Naive thymus-derived CD4-positive, alpha-beta T cell (primary cell): ENCODE data around the gene RAD17. TPM values are rescaled to one million over a fixed set of nuclear protein-coding genes. Genes with fewer than 3 reads are reported as not detected.

Experiments used
- ATAC-seq: fragments of 150-1000 bp; cut with Tn5 transposase; 2 replicates; pipeline ENCODE4 v1.10.0; 2021; ENCODE audit warnings: mild to moderate bottlenecking, moderate library complexity
- CTCF ChIA-PET: fragments of 350-600 bp; sonication (Branson Sonifier 250); formaldehyde crosslinking; loops from one replicate; lab custom pipeline; 2021; ENCODE audit warnings: antibody characterized with exemption; lab: Charles Lee
- POLR2A ChIA-PET: fragments of 350-600 bp; sonication (Branson Sonifier 250); formaldehyde crosslinking; loops from one replicate; lab custom pipeline; 2021; ENCODE audit warnings: antibody characterized with exemption, inconsistent platforms; lab: Charles Lee
- DNase-seq, 9 donors: peaks; one replicate each; pipeline versions ENCODE4 v3.0.0 to v3.0.0-alpha.2; 2020 to 2022; ENCODE audit warnings: mixed read lengths in 1 of 9
- H3K27ac ChIP-seq: one replicate; pipeline ENCODE4 v1.7.0; 2013; ENCODE audit warnings: mild to moderate bottlenecking, low read depth, low read length, moderate library complexity
- H3K27me3 ChIP-seq, 2 donors: one replicate each; pipeline ENCODE4 v1.7.0; 2013; ENCODE audit warnings: low read length in 2 of 2, mild to moderate bottlenecking in 2 of 2, moderate library complexity in 2 of 2; ENCODE audit not compliant: control insufficient read depth in 2 of 2, insufficient read depth in 2 of 2
- H3K36me3 ChIP-seq, 3 experiments: 1 replicate in 2 of 3; 2 replicates in 1 of 3; pipeline ENCODE4 v1.7.0; 2013; ENCODE audit warnings: low read length in 3 of 3, mild to moderate bottlenecking in 3 of 3, moderate library complexity in 1 of 3; ENCODE audit not compliant: insufficient read depth in 3 of 3, control insufficient read depth in 2 of 3
- H3K4me1 ChIP-seq, 2 donors: one replicate each; pipeline ENCODE4 v1.7.0; 2013; ENCODE audit warnings: low read length in 2 of 2, mild to moderate bottlenecking in 2 of 2, moderate library complexity in 1 of 2; ENCODE audit not compliant: control insufficient read depth in 2 of 2, insufficient read depth in 2 of 2
- H3K4me3 ChIP-seq: 2 replicates; pipeline ENCODE4 v1.7.0; 2013; ENCODE audit warnings: mild to moderate bottlenecking, low read length
- H3K9me3 ChIP-seq, 3 experiments: 1 replicate in 2 of 3; 2 replicates in 1 of 3; pipeline ENCODE4 v1.7.0; 2013; ENCODE audit warnings: low read length in 3 of 3; ENCODE audit not compliant: control insufficient read depth in 2 of 3
- H3K27ac Mint-ChIP-seq, 9 donors: one replicate each; pipeline ENCODE4 v1.8.0; 2020 to 2022; ENCODE audit warnings: mixed read lengths in 9 of 9, mild to moderate bottlenecking in 8 of 9, moderate library complexity in 5 of 9, inconsistent platforms in 2 of 9
- H3K27me3 Mint-ChIP-seq, 5 donors: one replicate each; pipeline ENCODE4 v1.8.0; 2021 to 2022; ENCODE audit warnings: mixed read lengths in 5 of 5, mild to moderate bottlenecking in 1 of 5
- H3K36me3 Mint-ChIP-seq, 5 donors: one replicate each; pipeline ENCODE4 v1.8.0; 2020 to 2022; ENCODE audit warnings: mixed read lengths in 5 of 5, mild to moderate bottlenecking in 3 of 5, inconsistent platforms in 1 of 5
- H3K4me1 Mint-ChIP-seq, 7 donors: one replicate each; pipeline ENCODE4 v1.8.0; 2020 to 2022; ENCODE audit warnings: mixed read lengths in 7 of 7, mild to moderate bottlenecking in 3 of 7, inconsistent platforms in 1 of 7
- H3K4me3 Mint-ChIP-seq, 10 donors: one replicate each; pipeline ENCODE4 v1.8.0; 2020 to 2022; ENCODE audit warnings: mild to moderate bottlenecking in 10 of 10, mixed read lengths in 10 of 10, moderate library complexity in 6 of 10, inconsistent platforms in 2 of 10
- H3K9me3 Mint-ChIP-seq, 11 donors: one replicate each; pipeline ENCODE4 v1.8.0; 2020 to 2022; ENCODE audit warnings: mixed read lengths in 11 of 11, mild to moderate bottlenecking in 4 of 11, inconsistent platforms in 1 of 11, moderate library complexity in 1 of 11
- intact Hi-C, 2 donors: fragments of 100-400 bp; cut with micrococcal nuclease; formaldehyde crosslinking; loops; one replicate each; pipeline ENCODE4 v1.15.1; 2023
- polyA plus RNA-seq, 2 donors: library from polyadenylated mRNA; unstranded; fragments of 300-500 nt; fragmentation: Illumina TruSeq; gene quantifications; one replicate each; pipeline ENCODE4 v1.2.3, GENCODE V29; 2021
- total RNA-seq, 6 experiments: library from RNA in 5 of 6; stranded (reverse) in 5 of 6; gene quantifications; 1 replicate in 5 of 6; 2 replicates in 1 of 6; pipeline ENCODE4 v1.2.3 and lab custom pipeline; 2021 to 2026

RAD17 gene
- total and polyA plus RNA-seq, 7 experiments from 2014 or later, result 19.7 to 32.0 (median 23.9) TPM

DNA sequence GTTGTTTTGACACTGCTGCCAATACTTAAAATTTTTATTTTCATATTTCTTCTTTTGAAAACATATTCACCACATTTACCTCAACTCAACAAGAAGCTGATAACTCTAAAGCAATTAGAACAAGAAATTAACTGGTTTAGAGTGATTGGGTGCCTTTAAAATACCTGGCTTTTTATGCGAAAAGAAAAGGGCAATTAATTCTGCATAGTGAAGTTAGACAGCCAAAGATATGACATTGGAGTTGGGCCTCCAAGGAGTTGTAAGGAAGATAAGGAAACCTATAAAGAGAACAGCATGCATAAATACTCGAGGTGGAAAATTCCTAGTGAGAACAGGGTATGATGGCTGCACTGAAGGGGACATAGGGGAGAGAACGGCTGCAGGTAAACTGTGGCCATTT lies 9.9 kb upstream of the RAD17 start:
- DNase-seq (no peak), ATAC-seq (no peak)
- Mint-ChIP-seq H3K36me3 (peaks cover 4 to 23% (median 11%) of the 10 kb centered on the region in 5 donors), H3K4me1 (peaks cover 17 to 40% (median 25%) of the 10 kb centered on the region in 7 donors), H3K27ac (peak overlapping the region in 3 of 9 donors; percentile 8 to 62 (median 46)), H3K27me3 (no peaks in the 10 kb centered on the region), H3K9me3 (no peaks in the 10 kb centered on the region), H3K4me3 (no peak overlapping the region)
- H3K36me3 ChIP-seq, result peaks cover 5 to 14% (median 5%) of the 10 kb centered on the region in 3 experiments
- no peak overlapping the region for H3K27ac ChIP-seq
- no peak overlapping the region for H3K4me3 ChIP-seq
- H3K27me3 ChIP-seq, result no peaks in the 10 kb centered on the region
- no peaks in the 10 kb centered on the region for H3K9me3 ChIP-seq
- intact Hi-C loops, result no loop called here
- ChIA-PET CTCF (no interaction called here), POLR2A (no interaction called here)
- peaks cover under 1 to 4% of the 10 kb centered on the region in 2 donors for H3K4me1 ChIP-seq

DNA sequence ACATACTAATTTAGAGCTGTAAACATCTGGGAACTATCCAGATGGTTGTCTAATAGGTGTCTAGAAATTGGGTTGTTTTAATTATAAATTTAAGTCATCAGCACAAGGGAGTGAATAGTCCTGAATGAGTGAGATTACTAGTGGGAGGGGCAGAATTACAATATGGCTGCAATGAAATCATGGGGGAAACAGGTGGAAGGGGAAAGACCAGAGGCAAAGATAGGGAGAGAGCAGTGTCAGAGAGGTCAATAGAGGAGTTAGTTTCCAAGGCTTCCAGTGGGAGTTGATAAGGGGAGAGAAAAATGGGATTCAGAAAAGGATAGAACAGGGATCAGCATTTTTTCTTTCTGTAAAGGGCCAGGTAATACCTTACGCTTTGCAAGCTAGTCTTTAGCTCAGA lies 9.2 kb upstream of the RAD17 start:
- H3K36me3 Mint-ChIP-seq, result peaks cover 6 to 28% (median 13%) of the 10 kb centered on the region in 5 donors
- no peaks in the 10 kb centered on the region for H3K27me3 Mint-ChIP-seq
- Histone ChIP-seq H3K36me3 (peaks cover 5 to 21% (median 8%) of the 10 kb centered on the region in 3 experiments), H3K4me3 (no peak overlapping the region), H3K4me1 (peaks cover 4% of the 10 kb centered on the region in 2 donors), H3K27ac (no peak overlapping the region), H3K9me3 (no peaks in the 10 kb centered on the region), H3K27me3 (no peaks in the 10 kb centered on the region)
- CTCF ChIA-PET, result no interaction called here
- H3K27ac Mint-ChIP-seq, result peak overlapping the region in 2 of 9 donors; percentile 15 to 46
- no peaks in the 10 kb centered on the region for H3K9me3 Mint-ChIP-seq
- intact Hi-C loops, result no loop called here
- no peak for DNase-seq
- POLR2A ChIA-PET, result no interaction called here
- H3K4me1 Mint-ChIP-seq, result peaks cover 17 to 45% (median 31%) of the 10 kb centered on the region in 7 donors
- no peak for ATAC-seq
- H3K4me3 Mint-ChIP-seq, result no peak overlapping the region

DNA sequence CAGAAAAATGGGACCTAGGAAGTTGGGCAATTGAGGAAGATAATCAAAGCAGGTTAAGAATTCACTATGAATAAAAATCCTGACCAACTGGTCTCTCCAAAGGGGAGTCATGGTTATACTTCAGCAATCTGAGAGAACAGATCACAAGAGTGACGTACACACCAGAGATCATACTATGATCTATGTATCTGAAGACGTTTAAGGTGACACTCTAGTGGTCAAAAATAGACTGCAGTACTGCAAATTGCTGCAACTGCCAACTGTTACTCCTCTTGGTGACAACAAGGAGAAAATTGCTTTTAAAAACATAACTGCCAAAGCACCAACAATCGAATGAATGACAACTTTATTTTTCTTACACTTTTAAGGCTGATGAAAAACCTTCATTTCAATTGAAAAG lies 5.2 kb upstream of the RAD17 start:
- Mint-ChIP-seq H3K36me3 (peaks cover 4 to 19% (median 13%) of the 10 kb centered on the region in 5 donors), H3K4me1 (peaks cover 22 to 57% (median 39%) of the 10 kb centered on the region in 7 donors), H3K9me3 (no peaks in the 10 kb centered on the region), H3K27me3 (no peaks in the 10 kb centered on the region), H3K4me3 (no peak overlapping the region), H3K27ac (peak overlapping the region in 3 of 9 donors; percentile 24 to 80 (median 45))
- Histone ChIP-seq H3K4me1 (peaks cover 13 to 15% of the 10 kb centered on the region in 2 donors), H3K9me3 (no peaks in the 10 kb centered on the region), H3K4me3 (no peak overlapping the region), H3K27ac (no peak overlapping the region), H3K36me3 (peaks cover 5 to 31% (median 8%) of the 10 kb centered on the region in 3 experiments), H3K27me3 (no peaks in the 10 kb centered on the region)
- POLR2A ChIA-PET, result no interaction called here
- DNase-seq (peak in 5 of 9 donors; percentile 25 to 33 (median 29)), ATAC-seq (peak; percentile 30)
- CTCF ChIA-PET, result interaction anchor here (1.5 kb wide), 1 partner anchor 8 kb away, joined by 3 read pairs; no protein-coding TSS in a partner anchor
- intact Hi-C loops, result no loop called here

DNA sequence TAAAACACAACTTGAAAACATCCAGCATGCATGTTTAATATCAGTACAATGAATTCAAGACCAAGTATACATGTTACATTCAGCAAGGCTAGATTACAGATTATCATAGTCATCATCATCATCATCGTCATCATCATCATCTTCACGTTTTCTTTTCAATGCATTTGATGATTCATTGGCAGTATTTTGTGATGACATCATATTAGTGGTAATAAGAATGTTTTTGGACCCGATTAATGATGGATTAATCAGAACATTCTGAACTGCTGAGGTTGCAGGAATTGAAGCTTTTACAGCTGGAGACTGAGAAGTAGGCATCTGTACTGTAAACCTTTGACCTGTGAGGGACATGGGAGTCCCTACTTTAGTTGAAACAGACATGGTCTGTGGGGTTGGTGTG lies 4.8 kb upstream of the RAD17 start:
- ATAC-seq, result no peak
- intact Hi-C loops, result no loop called here
- peak overlapping the region in 1 of 10 donors; percentile 25 for H3K4me3 Mint-ChIP-seq
- ChIA-PET CTCF (no interaction called here), POLR2A (interaction anchor here (0.9 kb wide), 1 partner anchor 271 kb away, joined by 3 read pairs; the partner anchor contains the start of gene SLC30A5)
- peaks cover 4 to 19% (median 13%) of the 10 kb centered on the region in 5 donors for H3K36me3 Mint-ChIP-seq
- H3K36me3 ChIP-seq, result peaks cover 5 to 31% (median 8%) of the 10 kb centered on the region in 3 experiments
- no peak for DNase-seq
- no peak overlapping the region for H3K27ac ChIP-seq
- no peaks in the 10 kb centered on the region for H3K9me3 Mint-ChIP-seq
- H3K27me3 Mint-ChIP-seq, result no peaks in the 10 kb centered on the region
- H3K4me3 ChIP-seq, result no peak overlapping the region
- H3K9me3 ChIP-seq, result no peaks in the 10 kb centered on the region
- peak overlapping the region in 3 of 9 donors; percentile 4 to 16 (median 12) for H3K27ac Mint-ChIP-seq
- H3K4me1 Mint-ChIP-seq, result peaks cover 22 to 52% (median 39%) of the 10 kb centered on the region in 7 donors
- no peaks in the 10 kb centered on the region for H3K27me3 ChIP-seq
- H3K4me1 ChIP-seq, result peaks cover 13 to 15% of the 10 kb centered on the region in 2 donors

DNA sequence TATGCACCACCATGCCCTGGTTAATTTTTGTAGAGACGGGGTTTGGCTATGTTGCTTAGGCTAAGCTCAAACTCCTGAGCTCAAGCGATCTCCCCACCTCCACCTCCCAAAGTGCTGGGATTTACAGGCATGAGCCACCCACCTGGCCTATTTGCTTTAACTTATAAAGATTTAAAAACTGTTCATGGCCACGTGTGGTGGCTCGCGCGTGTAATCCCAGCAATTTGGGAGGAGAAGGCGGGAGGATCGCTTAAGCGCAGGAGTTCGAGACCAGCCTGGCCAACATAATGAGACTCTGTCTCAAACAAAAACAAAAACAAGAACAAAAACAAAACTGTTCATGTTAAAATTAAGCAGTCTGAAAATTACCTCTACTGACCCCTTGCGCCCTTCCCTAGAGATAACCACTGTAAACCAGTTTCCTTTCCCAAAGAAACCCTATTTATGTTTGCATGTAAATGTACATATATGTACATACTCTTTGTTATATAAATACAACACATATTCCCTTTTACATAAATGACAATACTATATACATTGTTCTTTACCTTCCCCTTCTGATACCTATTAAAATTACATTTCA lies 1.8 kb upstream of the RAD17 start:
- H3K27ac Mint-ChIP-seq, result peak overlapping the region; percentile 95 to 100 (median 98)
- intact Hi-C loops, result no loop called here
- Histone ChIP-seq H3K27ac (peak overlapping the region; percentile 99), H3K4me1 (peaks cover 18 to 23% of the 10 kb centered on the region in 2 donors), H3K9me3 (no peaks in the 10 kb centered on the region), H3K4me3 (peak overlapping the region; percentile 97), H3K27me3 (no peaks in the 10 kb centered on the region), H3K36me3 (peaks cover 4 to 25% (median 8%) of the 10 kb centered on the region in 3 experiments)
- H3K4me1 Mint-ChIP-seq, result peaks cover 22 to 69% (median 53%) of the 10 kb centered on the region in 7 donors
- H3K27me3 Mint-ChIP-seq, result no peaks in the 10 kb centered on the region
- no peak for DNase-seq
- ChIA-PET CTCF (no interaction called here), POLR2A (interaction anchor here (1.1 to 1.3 kb wide), 2 partner anchors 61 to 274 kb away, joined by 3 to 5 read pairs; partner anchors contain the start of gene SLC30A5)
- peaks cover 4 to 19% (median 13%) of the 10 kb centered on the region in 5 donors for H3K36me3 Mint-ChIP-seq
- ATAC-seq, result no peak
- peak overlapping the region; percentile 91 to 100 (median 97) for H3K4me3 Mint-ChIP-seq
- H3K9me3 Mint-ChIP-seq, result no peaks in the 10 kb centered on the region

DNA sequence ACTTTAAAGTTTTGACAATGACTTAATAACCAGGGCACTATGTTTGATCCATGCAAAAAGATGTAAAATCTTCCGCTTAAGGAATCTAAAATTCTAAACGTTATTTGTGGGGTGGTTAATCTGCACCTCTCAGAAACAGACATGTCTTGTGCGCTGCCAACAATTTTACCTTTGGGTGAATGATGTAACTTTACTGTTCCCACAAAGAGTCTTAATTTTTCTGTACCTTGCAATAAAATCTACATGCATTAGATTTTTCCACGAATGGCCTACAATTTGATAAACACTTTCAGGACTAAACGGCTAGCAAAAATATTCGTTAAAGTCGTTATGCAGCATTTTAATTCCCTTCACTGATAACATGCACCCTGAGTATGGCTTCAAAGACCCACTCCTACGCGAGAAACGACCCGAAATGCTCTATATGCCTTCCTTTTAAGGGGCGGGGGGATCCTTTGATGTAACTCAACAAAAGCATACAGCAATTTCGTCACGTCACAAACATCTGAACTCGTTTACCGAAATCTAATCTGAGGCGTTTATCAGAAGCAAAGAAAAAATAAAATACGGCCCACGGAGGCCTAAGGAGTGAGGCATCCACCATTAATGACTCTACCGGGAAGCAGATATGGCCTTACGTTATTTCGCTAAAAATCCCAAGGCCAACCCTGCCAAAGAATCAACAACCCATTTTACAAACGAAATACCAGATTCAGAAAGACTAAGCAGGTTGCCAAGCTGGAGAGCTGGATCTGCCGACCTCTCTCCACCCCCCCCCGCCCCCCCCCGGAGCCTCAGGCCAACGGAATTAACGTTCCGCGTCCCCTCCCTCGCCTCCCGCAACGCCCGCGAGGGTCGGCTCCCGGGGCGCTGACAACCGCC lies 919 bp upstream of the RAD17 start:
- peak; percentile 28 for ATAC-seq
- CTCF ChIA-PET, result no interaction called here

More for the DNA sequence above, 919 bp upstream of the RAD17 start:
- peak in 7 of 9 donors; percentile 36 to 74 (median 54) for DNase-seq
- peaks cover 24 to 67% (median 51%) of the 10 kb centered on the region in 7 donors for H3K4me1 Mint-ChIP-seq
- Histone ChIP-seq H3K4me1 (peaks cover 18 to 23% of the 10 kb centered on the region in 2 donors), H3K9me3 (no peaks in the 10 kb centered on the region), H3K27me3 (no peaks in the 10 kb centered on the region), H3K4me3 (peak overlapping the region; percentile 97), H3K27ac (peak overlapping the region; percentile 99), H3K36me3 (peaks cover 0 to 20% (median 8%) of the 10 kb centered on the region in 3 experiments)
- H3K9me3 Mint-ChIP-seq, result no peaks in the 10 kb centered on the region
- peak overlapping the region; percentile 95 to 100 (median 98) for H3K27ac Mint-ChIP-seq
- no peaks in the 10 kb centered on the region for H3K27me3 Mint-ChIP-seq
- peak overlapping the region; percentile 91 to 100 (median 97) for H3K4me3 Mint-ChIP-seq
- POLR2A ChIA-PET, result interaction anchor here (1.3 kb wide), 1 partner anchor 275 kb away, joined by 5 read pairs; the partner anchor contains the start of gene SLC30A5
- H3K36me3 Mint-ChIP-seq, result peaks cover 6 to 13% (median 10%) of the 10 kb centered on the region in 5 donors
- intact Hi-C loops, result loop anchor here (1.0 kb wide), 8 partner anchors 36 to 325 kb away; partner anchors contain the start of genes CCDC125 (in 2 of the 2), CDK7 (in 2 of the 2), CENPH (in 2 of the 2) and CCNB1 (in 1 of the 2)
